ENCODE data around the gene BTRC.

DNA sequence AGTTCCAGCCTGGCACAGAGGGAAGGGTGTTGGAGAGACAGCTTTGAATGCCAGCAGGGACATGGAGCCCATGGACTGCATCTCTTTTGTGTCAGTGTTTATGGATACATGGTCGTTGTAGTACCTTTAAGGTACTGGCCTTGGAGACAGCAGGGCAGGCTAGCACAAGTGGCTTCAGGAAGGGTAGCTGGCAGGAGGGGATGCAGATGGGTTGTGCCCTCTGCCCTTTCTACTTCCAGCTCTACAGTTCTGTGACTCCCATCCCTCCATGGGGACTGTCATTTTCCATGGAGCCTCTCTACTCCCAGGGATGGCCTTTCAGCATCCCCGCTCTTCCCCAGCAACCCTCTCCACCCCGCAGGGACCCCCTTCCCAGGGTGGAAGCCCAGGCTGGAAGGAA is 209.0 kb downstream of the BTRC start:
- TF ChIP-seq, protein P1, sequence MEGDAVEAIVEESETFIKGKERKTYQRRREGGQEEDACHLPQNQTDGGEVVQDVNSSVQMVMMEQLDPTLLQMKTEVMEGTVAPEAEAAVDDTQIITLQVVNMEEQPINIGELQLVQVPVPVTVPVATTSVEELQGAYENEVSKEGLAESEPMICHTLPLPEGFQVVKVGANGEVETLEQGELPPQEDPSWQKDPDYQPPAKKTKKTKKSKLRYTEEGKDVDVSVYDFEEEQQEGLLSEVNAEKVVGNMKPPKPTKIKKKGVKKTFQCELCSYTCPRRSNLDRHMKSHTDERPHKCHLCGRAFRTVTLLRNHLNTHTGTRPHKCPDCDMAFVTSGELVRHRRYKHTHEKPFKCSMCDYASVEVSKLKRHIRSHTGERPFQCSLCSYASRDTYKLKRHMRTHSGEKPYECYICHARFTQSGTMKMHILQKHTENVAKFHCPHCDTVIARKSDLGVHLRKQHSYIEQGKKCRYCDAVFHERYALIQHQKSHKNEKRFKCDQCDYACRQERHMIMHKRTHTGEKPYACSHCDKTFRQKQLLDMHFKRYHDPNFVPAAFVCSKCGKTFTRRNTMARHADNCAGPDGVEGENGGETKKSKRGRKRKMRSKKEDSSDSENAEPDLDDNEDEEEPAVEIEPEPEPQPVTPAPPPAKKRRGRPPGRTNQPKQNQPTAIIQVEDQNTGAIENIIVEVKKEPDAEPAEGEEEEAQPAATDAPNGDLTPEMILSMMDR (IDR thresholded peaks at IDR 0.05): no peak
- TF ChIP-seq FOXJ3 (CRISPR knock-in tag; IDR thresholded peaks at IDR 0.05; ENCODE audit: borderline replicate concordance): no peak
- TF ChIP-seq CREM (CRISPR knock-in tag; IDR thresholded peaks at IDR 0.05): no peak
- TF ChIP-seq, protein P2, sequence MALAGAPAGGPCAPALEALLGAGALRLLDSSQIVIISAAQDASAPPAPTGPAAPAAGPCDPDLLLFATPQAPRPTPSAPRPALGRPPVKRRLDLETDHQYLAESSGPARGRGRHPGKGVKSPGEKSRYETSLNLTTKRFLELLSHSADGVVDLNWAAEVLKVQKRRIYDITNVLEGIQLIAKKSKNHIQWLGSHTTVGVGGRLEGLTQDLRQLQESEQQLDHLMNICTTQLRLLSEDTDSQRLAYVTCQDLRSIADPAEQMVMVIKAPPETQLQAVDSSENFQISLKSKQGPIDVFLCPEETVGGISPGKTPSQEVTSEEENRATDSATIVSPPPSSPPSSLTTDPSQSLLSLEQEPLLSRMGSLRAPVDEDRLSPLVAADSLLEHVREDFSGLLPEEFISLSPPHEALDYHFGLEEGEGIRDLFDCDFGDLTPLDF (CRISPR knock-in tag; IDR thresholded peaks at IDR 0.05): no peak
- TF ChIP-seq ELF4 (CRISPR knock-in tag; IDR thresholded peaks at IDR 0.05; ENCODE audit: low read depth): no peak
- TF ChIP-seq OVOL2 (CRISPR knock-in tag; IDR thresholded peaks at IDR 0.05; ENCODE audit: borderline replicate concordance): no peak
- no peak for TF ChIP-seq SP1 (CRISPR knock-in tag; conservative IDR thresholded peaks at IDR 0.05)
- TF ChIP-seq, protein P3, sequence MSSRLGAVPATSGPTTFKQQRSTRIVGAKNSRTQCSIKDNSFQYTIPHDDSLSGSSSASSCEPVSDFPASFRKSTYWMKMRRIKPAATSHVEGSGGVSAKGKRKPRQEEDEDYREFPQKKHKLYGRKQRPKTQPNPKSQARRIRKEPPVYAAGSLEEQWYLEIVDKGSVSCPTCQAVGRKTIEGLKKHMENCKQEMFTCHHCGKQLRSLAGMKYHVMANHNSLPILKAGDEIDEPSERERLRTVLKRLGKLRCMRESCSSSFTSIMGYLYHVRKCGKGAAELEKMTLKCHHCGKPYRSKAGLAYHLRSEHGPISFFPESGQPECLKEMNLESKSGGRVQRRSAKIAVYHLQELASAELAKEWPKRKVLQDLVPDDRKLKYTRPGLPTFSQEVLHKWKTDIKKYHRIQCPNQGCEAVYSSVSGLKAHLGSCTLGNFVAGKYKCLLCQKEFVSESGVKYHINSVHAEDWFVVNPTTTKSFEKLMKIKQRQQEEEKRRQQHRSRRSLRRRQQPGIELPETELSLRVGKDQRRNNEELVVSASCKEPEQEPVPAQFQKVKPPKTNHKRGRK (CRISPR knock-in tag; IDR thresholded peaks at IDR 0.05; ENCODE audit: borderline replicate concordance): no peak
- TF ChIP-seq, protein P4, sequence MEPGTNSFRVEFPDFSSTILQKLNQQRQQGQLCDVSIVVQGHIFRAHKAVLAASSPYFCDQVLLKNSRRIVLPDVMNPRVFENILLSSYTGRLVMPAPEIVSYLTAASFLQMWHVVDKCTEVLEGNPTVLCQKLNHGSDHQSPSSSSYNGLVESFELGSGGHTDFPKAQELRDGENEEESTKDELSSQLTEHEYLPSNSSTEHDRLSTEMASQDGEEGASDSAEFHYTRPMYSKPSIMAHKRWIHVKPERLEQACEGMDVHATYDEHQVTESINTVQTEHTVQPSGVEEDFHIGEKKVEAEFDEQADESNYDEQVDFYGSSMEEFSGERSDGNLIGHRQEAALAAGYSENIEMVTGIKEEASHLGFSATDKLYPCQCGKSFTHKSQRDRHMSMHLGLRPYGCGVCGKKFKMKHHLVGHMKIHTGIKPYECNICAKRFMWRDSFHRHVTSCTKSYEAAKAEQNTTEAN (CRISPR knock-in tag; IDR thresholded peaks at IDR 0.05): no peak
- TF ChIP-seq, protein P5, sequence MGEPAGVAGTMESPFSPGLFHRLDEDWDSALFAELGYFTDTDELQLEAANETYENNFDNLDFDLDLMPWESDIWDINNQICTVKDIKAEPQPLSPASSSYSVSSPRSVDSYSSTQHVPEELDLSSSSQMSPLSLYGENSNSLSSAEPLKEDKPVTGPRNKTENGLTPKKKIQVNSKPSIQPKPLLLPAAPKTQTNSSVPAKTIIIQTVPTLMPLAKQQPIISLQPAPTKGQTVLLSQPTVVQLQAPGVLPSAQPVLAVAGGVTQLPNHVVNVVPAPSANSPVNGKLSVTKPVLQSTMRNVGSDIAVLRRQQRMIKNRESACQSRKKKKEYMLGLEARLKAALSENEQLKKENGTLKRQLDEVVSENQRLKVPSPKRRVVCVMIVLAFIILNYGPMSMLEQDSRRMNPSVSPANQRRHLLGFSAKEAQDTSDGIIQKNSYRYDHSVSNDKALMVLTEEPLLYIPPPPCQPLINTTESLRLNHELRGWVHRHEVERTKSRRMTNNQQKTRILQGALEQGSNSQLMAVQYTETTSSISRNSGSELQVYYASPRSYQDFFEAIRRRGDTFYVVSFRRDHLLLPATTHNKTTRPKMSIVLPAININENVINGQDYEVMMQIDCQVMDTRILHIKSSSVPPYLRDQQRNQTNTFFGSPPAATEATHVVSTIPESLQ (CRISPR knock-in tag; IDR thresholded peaks at IDR 0.05): no peak
- TF ChIP-seq, protein P6, sequence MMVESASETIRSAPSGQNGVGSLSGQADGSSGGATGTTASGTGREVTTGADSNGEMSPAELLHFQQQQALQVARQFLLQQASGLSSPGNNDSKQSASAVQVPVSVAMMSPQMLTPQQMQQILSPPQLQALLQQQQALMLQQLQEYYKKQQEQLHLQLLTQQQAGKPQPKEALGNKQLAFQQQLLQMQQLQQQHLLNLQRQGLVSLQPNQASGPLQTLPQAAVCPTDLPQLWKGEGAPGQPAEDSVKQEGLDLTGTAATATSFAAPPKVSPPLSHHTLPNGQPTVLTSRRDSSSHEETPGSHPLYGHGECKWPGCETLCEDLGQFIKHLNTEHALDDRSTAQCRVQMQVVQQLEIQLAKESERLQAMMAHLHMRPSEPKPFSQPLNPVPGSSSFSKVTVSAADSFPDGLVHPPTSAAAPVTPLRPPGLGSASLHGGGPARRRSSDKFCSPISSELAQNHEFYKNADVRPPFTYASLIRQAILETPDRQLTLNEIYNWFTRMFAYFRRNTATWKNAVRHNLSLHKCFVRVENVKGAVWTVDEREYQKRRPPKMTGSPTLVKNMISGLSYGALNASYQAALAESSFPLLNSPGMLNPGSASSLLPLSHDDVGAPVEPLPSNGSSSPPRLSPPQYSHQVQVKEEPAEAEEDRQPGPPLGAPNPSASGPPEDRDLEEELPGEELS (CRISPR knock-in tag; IDR thresholded peaks at IDR 0.05): no peak
